Epithelial cell of proximal tubule (primary cell): ENCODE results near the gene TNC. TPM values are rescaled to one million over a fixed set of nuclear protein-coding genes. Genes with fewer than 3 reads are reported as not detected.
A peak's percentile ranks its signal among the peaks of the same experiment; 100 is the strongest.

Experiments used
- DNase-seq: peaks from one replicate; pipeline ENCODE4 v3.0.0-alpha.2; 2011; ENCODE audit warnings: low read depth
- H3K4me3 ChIP-seq: 2 replicates; pipeline ENCODE4 v1.5.1; 2011; ENCODE audit warnings: low read depth, mild to moderate bottlenecking, low read length
- CTCF ChIP-seq: conservative IDR thresholded peaks from 2 replicates; pipeline ENCODE4 v1.5.1; 2012; ENCODE audit warnings: low read depth, mild to moderate bottlenecking, low read length
- total RNA-seq: library from RNA; depleted of rRNA; stranded (reverse); fragments of >200 nt; gene quantifications from 2 replicates; pipeline ENCODE4 v1.2.3, GENCODE V29; 2015

Gene TNC
- total RNA-seq, 1 donor from 2014 or later = 68.9 TPM

DNA sequence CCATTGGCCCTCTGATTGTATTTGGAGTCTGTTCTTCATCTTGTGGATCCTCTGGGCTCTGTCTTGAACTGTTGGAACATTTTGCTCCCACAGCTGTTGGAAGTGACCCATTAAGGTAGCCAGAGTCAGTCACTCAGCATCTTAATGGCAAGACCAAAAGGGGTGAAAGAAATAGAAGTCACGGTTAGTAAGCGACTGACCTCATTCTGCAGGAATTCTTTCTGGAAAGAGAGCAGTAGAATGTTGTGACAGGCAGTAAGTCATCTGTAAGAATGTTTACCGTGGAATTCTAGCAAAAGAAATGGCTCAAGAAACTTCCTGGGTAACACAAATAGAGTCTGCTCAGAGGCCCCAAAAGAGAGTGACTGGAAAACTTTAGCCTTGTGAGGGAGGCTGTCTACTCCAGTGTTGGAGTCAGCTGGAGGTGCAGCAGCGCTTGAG is 28.6 kb upstream of the TNC start:
- DNase-seq = peak; percentile 95
- TF ChIP-seq CTCF = no peak
- no peak overlapping the region for H3K4me3 ChIP-seq

- no peak for TF ChIP-seq CTCF
- DNase-seq = no peak
- H3K4me3 ChIP-seq = no peak overlapping the region
Observed at GRCh38 chr9:115144706-115145105, 26.7 kb upstream of the TNC start.

- H3K4me3 ChIP-seq = no peak overlapping the region
- TF ChIP-seq CTCF = no peak
- DNase-seq = no peak
Observed at GRCh38 chr9:115143689-115144088, 25.7 kb upstream of the TNC start.

DNA sequence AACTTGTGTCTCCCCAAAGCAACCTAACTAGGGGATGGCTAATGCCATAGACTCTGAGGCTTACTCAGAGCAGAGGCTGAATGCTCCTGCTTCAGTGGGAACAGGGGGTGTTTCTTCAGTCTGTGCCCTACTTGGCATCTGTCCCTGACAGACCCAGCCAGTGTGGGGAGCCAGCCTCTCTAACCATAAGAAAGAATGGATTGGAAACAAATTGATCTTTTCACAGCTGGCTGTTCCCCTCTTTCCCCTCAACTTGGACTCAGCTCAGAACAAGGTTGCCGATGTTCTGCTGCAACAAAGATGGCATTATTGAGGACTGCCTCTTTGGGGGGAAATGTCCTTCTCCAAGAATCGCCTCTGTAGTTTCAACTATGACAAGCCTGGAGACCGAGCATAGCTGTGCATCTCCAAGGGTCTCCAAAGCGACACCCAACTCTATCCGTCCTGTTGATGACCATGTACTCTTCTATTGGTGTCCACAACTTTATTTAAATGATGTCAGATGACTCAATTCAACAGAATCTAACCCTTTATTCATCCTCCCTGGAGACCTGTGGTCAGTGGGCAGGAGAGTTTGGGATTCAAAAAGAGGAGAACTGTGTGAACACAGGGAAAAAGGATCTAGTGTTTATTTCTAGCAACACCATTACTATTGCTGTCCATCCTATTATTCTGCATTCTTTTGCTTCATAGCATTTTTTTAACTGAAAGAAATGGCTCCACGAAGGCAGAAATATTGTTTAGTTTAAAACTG is 24.7 kb upstream of the TNC start:
- H3K4me3 ChIP-seq = no peak overlapping the region
- TF ChIP-seq CTCF = no peak
- no peak for DNase-seq

GRCh38 chr9:115142090-115142489 is 24.1 kb upstream of the TNC start:
- no peak overlapping the region for H3K4me3 ChIP-seq
- DNase-seq = no peak
- TF ChIP-seq CTCF = no peak

- H3K4me3 ChIP-seq = no peak overlapping the region
- DNase-seq = no peak
- no peak for TF ChIP-seq CTCF
Observed at GRCh38 chr9:115141612-115142011, 23.7 kb upstream of the TNC start.

- no peak overlapping the region for H3K4me3 ChIP-seq
- no peak for TF ChIP-seq CTCF
- no peak for DNase-seq
Observed at GRCh38 chr9:115138151-115138550, 20.2 kb upstream of the TNC start.
